ENCODE measurements around the gene AUTS2. TPM values are rescaled to one million over a fixed set of nuclear protein-coding genes. Genes with fewer than 3 reads are reported as not detected.

The AUTS2 gene
- total and polyA plus RNA-seq, 10 of the 15 experiments (the other 5 are each of a cell fraction or from before 2014, with no cell fraction given): 6.4 to 55.6 (median 21.6) TPM

- no peaks in the 10 kb centered on the region; the same call in 1 of the 2 replicates for H3K4me1 ChIP-seq (ENCODE audit: control insufficient read depth, insufficient read depth, low read length)
- H2AFZ ChIP-seq (ENCODE audit: control insufficient read depth, low read depth, low read length): no peak overlapping the region
- ChIA-PET POLR2A (interaction anchor here (0.5 kb wide), 1 partner anchor 952 kb away, joined by 3 read pairs; no protein-coding TSS in a partner anchor), CTCF (interaction anchor here (2.0 to 4.6 kb wide), 3 partner anchors 9 to 76 kb away, joined by 6 to 83 read pairs (median 38); no protein-coding TSS in a partner anchor), RAD21 (ENCODE audit: unreplicated experiment) (interaction anchor here (1.1 to 9.1 kb wide), 7 partner anchors 9 to 877 kb away, joined by 3 to 108 read pairs (median 6); no protein-coding TSS in a partner anchor), SMC1A (ENCODE audit: uncharacterized antibody, unreplicated experiment) (interaction anchor here (0.9 to 12.6 kb wide), 8 partner anchors 7 to 117 kb away, joined by 4 to 177 read pairs (median 5); no protein-coding TSS in a partner anchor)
- FAIRE-seq: no peak
- no peak for TF ChIP-seq HDAC6 (IDR thresholded peaks at IDR 0.05; ENCODE audit: unreplicated experiment)
- TF ChIP-seq, protein P1, sequence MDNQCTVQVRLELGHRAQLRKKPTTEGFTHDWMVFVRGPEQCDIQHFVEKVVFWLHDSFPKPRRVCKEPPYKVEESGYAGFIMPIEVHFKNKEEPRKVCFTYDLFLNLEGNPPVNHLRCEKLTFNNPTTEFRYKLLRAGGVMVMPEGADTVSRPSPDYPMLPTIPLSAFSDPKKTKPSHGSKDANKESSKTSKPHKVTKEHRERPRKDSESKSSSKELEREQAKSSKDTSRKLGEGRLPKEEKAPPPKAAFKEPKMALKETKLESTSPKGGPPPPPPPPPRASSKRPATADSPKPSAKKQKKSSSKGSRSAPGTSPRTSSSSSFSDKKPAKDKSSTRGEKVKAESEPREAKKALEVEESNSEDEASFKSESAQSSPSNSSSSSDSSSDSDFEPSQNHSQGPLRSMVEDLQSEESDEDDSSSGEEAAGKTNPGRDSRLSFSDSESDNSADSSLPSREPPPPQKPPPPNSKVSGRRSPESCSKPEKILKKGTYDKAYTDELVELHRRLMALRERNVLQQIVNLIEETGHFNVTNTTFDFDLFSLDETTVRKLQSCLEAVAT (IDR thresholded peaks at IDR 0.05): peak; percentile 54; the same call in 1 of the 2 replicates
- TF ChIP-seq, protein P2, sequence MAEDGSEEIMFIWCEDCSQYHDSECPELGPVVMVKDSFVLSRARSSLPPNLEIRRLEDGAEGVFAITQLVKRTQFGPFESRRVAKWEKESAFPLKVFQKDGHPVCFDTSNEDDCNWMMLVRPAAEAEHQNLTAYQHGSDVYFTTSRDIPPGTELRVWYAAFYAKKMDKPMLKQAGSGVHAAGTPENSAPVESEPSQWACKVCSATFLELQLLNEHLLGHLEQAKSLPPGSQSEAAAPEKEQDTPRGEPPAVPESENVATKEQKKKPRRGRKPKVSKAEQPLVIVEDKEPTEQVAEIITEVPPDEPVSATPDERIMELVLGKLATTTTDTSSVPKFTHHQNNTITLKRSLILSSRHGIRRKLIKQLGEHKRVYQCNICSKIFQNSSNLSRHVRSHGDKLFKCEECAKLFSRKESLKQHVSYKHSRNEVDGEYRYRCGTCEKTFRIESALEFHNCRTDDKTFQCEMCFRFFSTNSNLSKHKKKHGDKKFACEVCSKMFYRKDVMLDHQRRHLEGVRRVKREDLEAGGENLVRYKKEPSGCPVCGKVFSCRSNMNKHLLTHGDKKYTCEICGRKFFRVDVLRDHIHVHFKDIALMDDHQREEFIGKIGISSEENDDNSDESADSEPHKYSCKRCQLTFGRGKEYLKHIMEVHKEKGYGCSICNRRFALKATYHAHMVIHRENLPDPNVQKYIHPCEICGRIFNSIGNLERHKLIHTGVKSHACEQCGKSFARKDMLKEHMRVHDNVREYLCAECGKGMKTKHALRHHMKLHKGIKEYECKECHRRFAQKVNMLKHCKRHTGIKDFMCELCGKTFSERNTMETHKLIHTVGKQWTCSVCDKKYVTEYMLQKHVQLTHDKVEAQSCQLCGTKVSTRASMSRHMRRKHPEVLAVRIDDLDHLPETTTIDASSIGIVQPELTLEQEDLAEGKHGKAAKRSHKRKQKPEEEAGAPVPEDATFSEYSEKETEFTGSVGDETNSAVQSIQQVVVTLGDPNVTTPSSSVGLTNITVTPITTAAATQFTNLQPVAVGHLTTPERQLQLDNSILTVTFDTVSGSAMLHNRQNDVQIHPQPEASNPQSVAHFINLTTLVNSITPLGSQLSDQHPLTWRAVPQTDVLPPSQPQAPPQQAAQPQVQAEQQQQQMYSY (CRISPR knock-in tag; IDR thresholded peaks at IDR 0.05): no peak
- 81% methylated on average over 6 of the region's 6 CpGs for WGBS (ENCODE audit: insufficient coverage, insufficient replicate concordance, low lambda C conversion rate, missing lambda C conversion rate)
- H3K4me2 ChIP-seq (ENCODE audit: control insufficient read depth, insufficient read depth): no peak overlapping the region
- peaks cover 8 to 16% of the 10 kb centered on the region in 2 experiments; a peak in 3 of 4 replicates for H3K36me3 ChIP-seq (ENCODE audit: control insufficient read depth in 2 of 2, insufficient read depth in 2 of 2, low read length in 1 of 2)
- no peak overlapping the region for H3K27ac ChIP-seq (ENCODE audit: control insufficient read depth, insufficient read depth)
- H4K20me1 ChIP-seq (ENCODE audit: control insufficient read depth, insufficient read depth): no peaks in the 10 kb centered on the region
- no peak for DNase-seq (ENCODE audit: low read depth, low spot score)
- H3K9ac ChIP-seq (ENCODE audit: control insufficient read depth, insufficient read depth, low read length): no peak overlapping the region
- no peak overlapping the region for H3K4me3 ChIP-seq
- in situ Hi-C loops (cut with MboI) (no loop called here), intact Hi-C loops (cut with micrococcal nuclease; ENCODE audit: unreplicated experiment) (no loop called here)
- H3K79me2 ChIP-seq (ENCODE audit: control insufficient read depth, insufficient read depth, low read length): peaks cover 95% of the 10 kb centered on the region
- peaks cover 3% of the 10 kb centered on the region; the same call in 2 of the 3 replicates for H3K9me3 ChIP-seq (replicated peaks; ENCODE audit: control insufficient read depth, insufficient read depth, low read length)
- H3K27me3 ChIP-seq (replicated peaks in 1 of 2; ENCODE audit: control insufficient read depth in 2 of 2, insufficient read depth in 2 of 2, low read length in 1 of 2): no peaks in the 10 kb centered on the region
- BruUV-seq (replicated peaks): no TSS peak
- ATAC-seq: no peak
Measured at GRCh38 chr7:70701477-70701876, 1103.2 kb downstream of the AUTS2 start.

All from GM12878 (cell line).